SJCRH30 (cell line): ENCODE measurements around the gene ABCF3. TPM values are rescaled to one million over a fixed set of nuclear protein-coding genes. Genes with fewer than 3 reads are reported as not detected.

Experiments
- DNase-seq, 2 experiments: peaks; one replicate each; pipeline ENCODE4 v3.0.0-alpha.2; 2015 to 2020
- H3K27ac ChIP-seq: fragments of 250-450 bp; sonication (Bioruptor Pico); 2 replicates; pipeline ENCODE4 v1.5.1; 2020; ENCODE audit warnings: mild to moderate bottlenecking, moderate library complexity
- H3K27me3 ChIP-seq: fragments of 250-450 bp; sonication (Bioruptor Pico); 2 replicates; pipeline ENCODE4 v1.5.1; 2020; ENCODE audit warnings: mild to moderate bottlenecking, moderate library complexity
- H3K36me3 ChIP-seq: fragments of 250-450 bp; sonication (Bioruptor Pico); 2 replicates; pipeline ENCODE4 v1.5.1; 2020; ENCODE audit warnings: mild to moderate bottlenecking, moderate library complexity
- H3K4me1 ChIP-seq: fragments of 250-450 bp; sonication (Bioruptor Pico); 2 replicates; pipeline ENCODE4 v1.5.1; 2020; ENCODE audit warnings: mild to moderate bottlenecking, moderate library complexity
- H3K4me3 ChIP-seq: fragments of 250-450 bp; sonication (Bioruptor Pico); 2 replicates; pipeline ENCODE4 v1.5.1; 2020; ENCODE audit warnings: mild to moderate bottlenecking, moderate library complexity
- H3K9me3 ChIP-seq: fragments of 250-450 bp; sonication (Bioruptor Pico); replicated peaks from 2 replicates; pipeline ENCODE4 v1.5.1; 2020; ENCODE audit warnings: mild to moderate bottlenecking, moderate library complexity
- total RNA-seq: library from RNA; depleted of rRNA; stranded (reverse); fragments of >200 nt; shearing (Covaris generic); gene quantifications from 2 replicates; pipeline ENCODE4 v1.2.3, GENCODE V29; 2014

The ABCF3 gene
- total RNA-seq, 1 experiment from 2014 or later = 32.6 TPM

GRCh38 chr3:184228376-184229137 lies 42.6 kb downstream of the ABCF3 start:
- Histone ChIP-seq H3K36me3 (no peaks in the 10 kb centered on the region), H3K27ac (no peak overlapping the region), H3K9me3 (no peaks in the 10 kb centered on the region), H3K27me3 (0 out of 2 replicates have a peak, but pooled peaks cover 4% of the 10 kb centered on the region), H3K4me1 (peaks cover 4% of the 10 kb centered on the region; the same call in 1 of the 2 replicates), H3K4me3 (no peak overlapping the region)
- no peak for DNase-seq

- H3K4me3 ChIP-seq = peak within 1 kb of the TSS; percentile 55
- peaks cover 13% of the 10 kb centered on the region; the same call in 1 of the 2 replicates for H3K4me1 ChIP-seq
- no peak within 1 kb of the TSS for H3K27ac ChIP-seq
- no peaks in the 10 kb centered on the region for H3K9me3 ChIP-seq
- 0 out of 2 replicates have a peak, but pooled peaks cover 4% of the 10 kb centered on the region for H3K27me3 ChIP-seq
- no peaks in the 10 kb centered on the region for H3K36me3 ChIP-seq
- peak; percentile 68 to 72 for DNase-seq
Measured at GRCh38 chr3:184229394-184230080, 43.5 kb downstream of the ABCF3 start, which contains the start of gene VWA5B2. VWA5B2 (plus strand) TSS chr3:184229585; CDS start chr3:184230529, 944 bp downstream.

- Histone ChIP-seq H3K4me1 (peaks cover 17% of the 10 kb centered on the region; the same call in 1 of the 2 replicates), H3K9me3 (no peaks in the 10 kb centered on the region), H3K36me3 (no peaks in the 10 kb centered on the region), H3K4me3 (peak overlapping the region; percentile 55), H3K27me3 (0 out of 2 replicates have a peak, but pooled peaks cover 4% of the 10 kb centered on the region), H3K27ac (no peak overlapping the region)
- DNase-seq = peak in 1 of 2 experiments; percentile 25
Measured at GRCh38 chr3:184230081-184230602, 44.1 kb downstream of the ABCF3 start.

- H3K27ac ChIP-seq = no peak overlapping the region
- H3K4me1 ChIP-seq = peaks cover 17% of the 10 kb centered on the region; the same call in 1 of the 2 replicates
- no peaks in the 10 kb centered on the region for H3K9me3 ChIP-seq
- no peaks in the 10 kb centered on the region for H3K36me3 ChIP-seq
- DNase-seq = no peak
- H3K4me3 ChIP-seq = no peak overlapping the region
- H3K27me3 ChIP-seq = 0 out of 2 replicates have a peak, but pooled peaks cover 4% of the 10 kb centered on the region
Measured at GRCh38 chr3:184230603-184231528, 44.9 kb downstream of the ABCF3 start.

GRCh38 chr3:184231671-184232070 lies 45.7 kb downstream of the ABCF3 start:
- Histone ChIP-seq H3K9me3 (no peaks in the 10 kb centered on the region), H3K36me3 (no peaks in the 10 kb centered on the region), H3K27me3 (0 out of 2 replicates have a peak, but pooled peaks cover 4% of the 10 kb centered on the region), H3K4me1 (peaks cover 17% of the 10 kb centered on the region), H3K4me3 (no peak overlapping the region), H3K27ac (no peak overlapping the region)
- no peak for DNase-seq

- no peak overlapping the region for H3K4me3 ChIP-seq
- 0 out of 2 replicates have a peak, but pooled peaks cover 4% of the 10 kb centered on the region for H3K27me3 ChIP-seq
- no peak for DNase-seq
- no peak overlapping the region for H3K27ac ChIP-seq
- H3K9me3 ChIP-seq = no peaks in the 10 kb centered on the region
- peaks cover 17% of the 10 kb centered on the region for H3K4me1 ChIP-seq
- H3K36me3 ChIP-seq = no peaks in the 10 kb centered on the region
Measured at GRCh38 chr3:184233127-184233843, 47.3 kb downstream of the ABCF3 start.

GRCh38 chr3:184234224-184234623 lies 48.2 kb downstream of the ABCF3 start:
- H3K4me3 ChIP-seq = no peak overlapping the region
- H3K4me1 ChIP-seq = peaks cover 17% of the 10 kb centered on the region
- no peaks in the 10 kb centered on the region for H3K27me3 ChIP-seq
- no peaks in the 10 kb centered on the region for H3K36me3 ChIP-seq
- peak; percentile 60 for DNase-seq
- H3K27ac ChIP-seq = peak overlapping the region; percentile 31; the same call in 1 of the 2 replicates
- no peaks in the 10 kb centered on the region for H3K9me3 ChIP-seq

- H3K36me3 ChIP-seq = no peaks in the 10 kb centered on the region
- peak; percentile 74 to 80 for DNase-seq
- H3K27me3 ChIP-seq = no peaks in the 10 kb centered on the region
- H3K4me3 ChIP-seq = no peak overlapping the region
- peak overlapping the region; percentile 31; the same call in 1 of the 2 replicates for H3K27ac ChIP-seq
- peaks cover 17% of the 10 kb centered on the region for H3K4me1 ChIP-seq
- no peaks in the 10 kb centered on the region for H3K9me3 ChIP-seq
Measured at GRCh38 chr3:184234671-184235380, 48.8 kb downstream of the ABCF3 start.

- Histone ChIP-seq H3K9me3 (no peaks in the 10 kb centered on the region), H3K36me3 (no peaks in the 10 kb centered on the region), H3K27ac (no peak overlapping the region), H3K27me3 (no peaks in the 10 kb centered on the region), H3K4me3 (no peak overlapping the region), H3K4me1 (peaks cover 17% of the 10 kb centered on the region)
- DNase-seq = peak in 1 of 2 experiments; percentile 30
Measured at GRCh38 chr3:184235381-184236032, 49.5 kb downstream of the ABCF3 start.

GRCh38 chr3:184236033-184236410 lies 50.0 kb downstream of the ABCF3 start:
- no peaks in the 10 kb centered on the region for H3K36me3 ChIP-seq

GRCh38 chr3:184236636-184237035 lies 50.6 kb downstream of the ABCF3 start:
- no peak overlapping the region for H3K27ac ChIP-seq

More at GRCh38 chr3:184236033-184236410, 50.0 kb downstream of the ABCF3 start:
- Histone ChIP-seq H3K27ac (no peak overlapping the region), H3K27me3 (no peaks in the 10 kb centered on the region), H3K4me1 (peaks cover 17% of the 10 kb centered on the region), H3K4me3 (no peak overlapping the region), H3K9me3 (no peaks in the 10 kb centered on the region)
- DNase-seq = no peak

GRCh38 chr3:184237211-184237610 lies 51.2 kb downstream of the ABCF3 start:
- Histone ChIP-seq H3K4me1 (peaks cover 16% of the 10 kb centered on the region), H3K36me3 (no peaks in the 10 kb centered on the region), H3K4me3 (no peak overlapping the region), H3K27ac (no peak overlapping the region), H3K9me3 (no peaks in the 10 kb centered on the region), H3K27me3 (no peaks in the 10 kb centered on the region)
- no peak for DNase-seq

More at GRCh38 chr3:184236636-184237035, 50.6 kb downstream of the ABCF3 start:
- no peaks in the 10 kb centered on the region for H3K27me3 ChIP-seq
- H3K4me3 ChIP-seq = no peak overlapping the region
- DNase-seq = no peak
- no peaks in the 10 kb centered on the region for H3K9me3 ChIP-seq
- H3K4me1 ChIP-seq = peaks cover 17% of the 10 kb centered on the region
- no peaks in the 10 kb centered on the region for H3K36me3 ChIP-seq
